ENCODE measurements around the gene RNF220.

DNA sequence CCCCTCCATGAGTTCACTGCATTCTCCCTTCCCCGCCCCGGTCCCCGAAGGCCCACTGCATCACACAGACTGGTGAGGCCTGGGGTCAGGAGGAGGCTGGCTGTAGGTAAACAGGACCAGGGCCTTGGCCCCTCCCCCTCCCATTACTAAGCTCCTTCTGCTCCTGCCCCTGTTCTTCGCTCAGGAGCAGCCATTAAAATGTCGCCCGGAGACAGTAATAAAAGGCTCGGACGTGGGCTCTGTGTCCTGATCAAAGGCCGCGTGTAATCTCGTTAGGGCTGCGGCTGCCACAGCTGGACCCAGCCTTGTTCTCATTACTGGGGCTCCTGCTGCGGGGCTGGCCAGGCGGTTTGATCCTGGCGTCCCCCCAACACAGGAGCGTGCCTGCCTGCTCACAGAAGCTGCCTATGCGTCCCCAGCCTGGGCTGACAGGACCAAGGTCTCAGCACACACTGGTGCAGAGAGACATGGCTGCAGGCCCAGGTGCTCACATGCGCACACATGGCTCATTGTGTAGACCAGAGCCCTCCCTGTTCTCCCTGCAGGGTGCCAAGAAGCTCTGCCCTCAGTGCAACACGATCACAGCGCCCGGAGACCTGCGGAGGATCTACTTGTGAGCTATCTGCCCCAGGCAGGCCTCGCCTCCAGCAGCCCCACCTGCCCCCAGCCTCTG, 245.2 kb downstream of the RNF220 start:
- TF ChIP-seq, protein P1, sequence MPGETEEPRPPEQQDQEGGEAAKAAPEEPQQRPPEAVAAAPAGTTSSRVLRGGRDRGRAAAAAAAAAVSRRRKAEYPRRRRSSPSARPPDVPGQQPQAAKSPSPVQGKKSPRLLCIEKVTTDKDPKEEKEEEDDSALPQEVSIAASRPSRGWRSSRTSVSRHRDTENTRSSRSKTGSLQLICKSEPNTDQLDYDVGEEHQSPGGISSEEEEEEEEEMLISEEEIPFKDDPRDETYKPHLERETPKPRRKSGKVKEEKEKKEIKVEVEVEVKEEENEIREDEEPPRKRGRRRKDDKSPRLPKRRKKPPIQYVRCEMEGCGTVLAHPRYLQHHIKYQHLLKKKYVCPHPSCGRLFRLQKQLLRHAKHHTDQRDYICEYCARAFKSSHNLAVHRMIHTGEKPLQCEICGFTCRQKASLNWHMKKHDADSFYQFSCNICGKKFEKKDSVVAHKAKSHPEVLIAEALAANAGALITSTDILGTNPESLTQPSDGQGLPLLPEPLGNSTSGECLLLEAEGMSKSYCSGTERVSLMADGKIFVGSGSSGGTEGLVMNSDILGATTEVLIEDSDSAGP (CRISPR knock-in tag; IDR thresholded peaks at IDR 0.05) = no peak
- TF ChIP-seq KDM5B (IDR thresholded peaks at IDR 0.05; ENCODE audit: insufficient replicate concordance, low read depth, low read length) (no peak), ZNF3 (CRISPR knock-in tag; IDR thresholded peaks at IDR 0.05) (no peak), POLR2AphosphoS5 (IDR thresholded peaks at IDR 0.05; ENCODE audit: control insufficient read depth, insufficient read depth, low read depth, low read length) (no peak), ZNF316 (IDR thresholded peaks at IDR 0.05) (no peak)
- TF ChIP-seq, protein P2, sequence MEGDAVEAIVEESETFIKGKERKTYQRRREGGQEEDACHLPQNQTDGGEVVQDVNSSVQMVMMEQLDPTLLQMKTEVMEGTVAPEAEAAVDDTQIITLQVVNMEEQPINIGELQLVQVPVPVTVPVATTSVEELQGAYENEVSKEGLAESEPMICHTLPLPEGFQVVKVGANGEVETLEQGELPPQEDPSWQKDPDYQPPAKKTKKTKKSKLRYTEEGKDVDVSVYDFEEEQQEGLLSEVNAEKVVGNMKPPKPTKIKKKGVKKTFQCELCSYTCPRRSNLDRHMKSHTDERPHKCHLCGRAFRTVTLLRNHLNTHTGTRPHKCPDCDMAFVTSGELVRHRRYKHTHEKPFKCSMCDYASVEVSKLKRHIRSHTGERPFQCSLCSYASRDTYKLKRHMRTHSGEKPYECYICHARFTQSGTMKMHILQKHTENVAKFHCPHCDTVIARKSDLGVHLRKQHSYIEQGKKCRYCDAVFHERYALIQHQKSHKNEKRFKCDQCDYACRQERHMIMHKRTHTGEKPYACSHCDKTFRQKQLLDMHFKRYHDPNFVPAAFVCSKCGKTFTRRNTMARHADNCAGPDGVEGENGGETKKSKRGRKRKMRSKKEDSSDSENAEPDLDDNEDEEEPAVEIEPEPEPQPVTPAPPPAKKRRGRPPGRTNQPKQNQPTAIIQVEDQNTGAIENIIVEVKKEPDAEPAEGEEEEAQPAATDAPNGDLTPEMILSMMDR (IDR thresholded peaks at IDR 0.05 in 2 of 3, conservative IDR thresholded peaks at IDR 0.05 in 1 of 3; ENCODE audit: insufficient read depth in 2 of 3, low read depth in 1 of 3, low read length in 3 of 3) = no peak

All from K562 (cell line).